ENCODE measurements around the gene HCK.
"Not testable (repeated sequence)": the region's sequence is repeated elsewhere in the genome, so short reads cannot be mapped to it uniquely, and the experiment has no call there.

HCK gene

GRCh38 chr20:32114305-32114960, 62.4 kb downstream of the HCK start:
- Histone ChIP-seq H3K27me3 (ENCODE audit: insufficient read depth, low read length) (no peaks in the 10 kb centered on the region), H3K4me3 (ENCODE audit: low read depth, low read length) (no peak overlapping the region), H4K12ac (ENCODE audit: low read depth, low read length) (no peak overlapping the region), H3K14ac (ENCODE audit: low read length) (no peak overlapping the region), H2BK120ac (ENCODE audit: insufficient read depth, low read length, poor library complexity) (no peak overlapping the region), H3K18ac (ENCODE audit: low read length) (no peak overlapping the region), H3K4me2 (ENCODE audit: low read length) (no peak overlapping the region), H3K4ac (ENCODE audit: low read depth, low read length) (no peak overlapping the region), H2BK5ac (ENCODE audit: low read depth, low read length, poor library complexity) (no peak overlapping the region), H3K9me3 (ENCODE audit: insufficient read depth, low read depth, low read length) (no peaks in the 10 kb centered on the region), H3K23ac (ENCODE audit: low read length) (no peak overlapping the region), H3K36me3 (ENCODE audit: control insufficient read depth in 1 of 2, insufficient read depth in 2 of 2, low read length in 2 of 2) (peaks cover 5 to 6% of the 10 kb centered on the region in 2 experiments), H4K8ac (ENCODE audit: low read depth, low read length) (no peak overlapping the region), H4K91ac (ENCODE audit: low read depth, low read length) (no peak overlapping the region), H3K79me1 (ENCODE audit: low read length) (peaks cover 11% of the 10 kb centered on the region), H2BK12ac (ENCODE audit: low read length) (no peak overlapping the region), H3K79me2 (ENCODE audit: control insufficient read depth, insufficient read depth, low read length, poor library complexity) (peaks cover 12% of the 10 kb centered on the region), H3K9ac (ENCODE audit: low read length) (no peak overlapping the region), H3K27ac (ENCODE audit: low read depth, low read length) (no peak overlapping the region), H2AFZ (ENCODE audit: insufficient read depth, low read length, poor library complexity) (no peak overlapping the region), H2AK5ac (ENCODE audit: low read length) (no peak overlapping the region), H3K4me1 (ENCODE audit: control insufficient read depth in 1 of 2, insufficient read depth in 2 of 2, low read length in 2 of 2) (peaks cover 6 to 7% of the 10 kb centered on the region in 2 experiments)
- no peak for DNase-seq
- no CpG with 5 or more reads among the region's 8 CpGs for WGBS (ENCODE audit: extremely low coverage, insufficient coverage, insufficient read length)

GRCh38 chr20:32115211-32115767, 63.2 kb downstream of the HCK start:
- no peak overlapping the region for H4K8ac ChIP-seq (ENCODE audit: low read depth, low read length)
- no peak overlapping the region for H3K4me2 ChIP-seq (ENCODE audit: low read length)
- H3K27ac ChIP-seq (ENCODE audit: low read depth, low read length) = no peak overlapping the region
- no peaks in the 10 kb centered on the region for H3K9me3 ChIP-seq (ENCODE audit: insufficient read depth, low read depth, low read length)
- no peak overlapping the region for H2AK5ac ChIP-seq (ENCODE audit: low read length)
- no peak overlapping the region for H3K18ac ChIP-seq (ENCODE audit: low read length)
- no peak overlapping the region for H2BK12ac ChIP-seq (ENCODE audit: low read length)
- H3K14ac ChIP-seq (ENCODE audit: low read length) = no peak overlapping the region
- no peak overlapping the region for H2BK120ac ChIP-seq (ENCODE audit: insufficient read depth, low read length, poor library complexity)
- no peak overlapping the region for H3K9ac ChIP-seq (ENCODE audit: low read length)
- peaks cover 5 to 6% of the 10 kb centered on the region in 2 experiments for H3K36me3 ChIP-seq (ENCODE audit: control insufficient read depth in 1 of 2, insufficient read depth in 2 of 2, low read length in 2 of 2)
- H2AFZ ChIP-seq (ENCODE audit: insufficient read depth, low read length, poor library complexity) = no peak overlapping the region
- no peak overlapping the region for H3K23ac ChIP-seq (ENCODE audit: low read length)
- peak overlapping the region; percentile 67 for H3K4ac ChIP-seq (ENCODE audit: low read depth, low read length)
- H3K79me2 ChIP-seq (ENCODE audit: control insufficient read depth, insufficient read depth, low read length, poor library complexity) = peaks cover 4% of the 10 kb centered on the region
- no peak overlapping the region for H2BK5ac ChIP-seq (ENCODE audit: low read depth, low read length, poor library complexity)
- peaks cover 3% of the 10 kb centered on the region for H3K79me1 ChIP-seq (ENCODE audit: low read length)
- no peaks in the 10 kb centered on the region for H3K27me3 ChIP-seq (ENCODE audit: insufficient read depth, low read length)
- no peak overlapping the region for H4K91ac ChIP-seq (ENCODE audit: low read depth, low read length)
- WGBS (ENCODE audit: extremely low coverage, insufficient coverage, insufficient read length) = no CpG with 5 or more reads among the region's 5 CpGs
- no peak overlapping the region for H4K12ac ChIP-seq (ENCODE audit: low read depth, low read length)
- DNase-seq = no peak
- H3K4me1 ChIP-seq (ENCODE audit: control insufficient read depth in 1 of 2, insufficient read depth in 2 of 2, low read length in 2 of 2) = peaks cover 4 to 5% of the 10 kb centered on the region in 2 experiments
- H3K4me3 ChIP-seq (ENCODE audit: low read depth, low read length) = no peak overlapping the region

- no peak overlapping the region for H2BK12ac ChIP-seq (ENCODE audit: low read length)
- H3K9ac ChIP-seq (ENCODE audit: low read length) = no peak overlapping the region
- no peak overlapping the region for H3K14ac ChIP-seq (ENCODE audit: low read length)
- H4K8ac ChIP-seq (ENCODE audit: low read depth, low read length) = no peak overlapping the region
- H3K27me3 ChIP-seq (ENCODE audit: insufficient read depth, low read length) = no peaks in the 10 kb centered on the region
- no peaks in the 10 kb centered on the region for H3K9me3 ChIP-seq (ENCODE audit: insufficient read depth, low read depth, low read length)
- no peak overlapping the region for H3K23ac ChIP-seq (ENCODE audit: low read length)
- no peak overlapping the region for H4K91ac ChIP-seq (ENCODE audit: low read depth, low read length)
- no peak overlapping the region for H2AK5ac ChIP-seq (ENCODE audit: low read length)
- H3K4me3 ChIP-seq (ENCODE audit: low read depth, low read length) = no peak overlapping the region
- no peak overlapping the region for H3K4ac ChIP-seq (ENCODE audit: low read depth, low read length)
- no peak overlapping the region for H2AFZ ChIP-seq (ENCODE audit: insufficient read depth, low read length, poor library complexity)
- no peak overlapping the region for H2BK120ac ChIP-seq (ENCODE audit: insufficient read depth, low read length, poor library complexity)
- H3K18ac ChIP-seq (ENCODE audit: low read length) = no peak overlapping the region
- no peak overlapping the region for H3K27ac ChIP-seq (ENCODE audit: low read depth, low read length)
- no peaks in the 10 kb centered on the region for H3K79me2 ChIP-seq (ENCODE audit: control insufficient read depth, insufficient read depth, low read length, poor library complexity)
- no peak for DNase-seq
- no peak overlapping the region for H4K12ac ChIP-seq (ENCODE audit: low read depth, low read length)
- no peak overlapping the region for H2BK5ac ChIP-seq (ENCODE audit: low read depth, low read length, poor library complexity)
- WGBS (ENCODE audit: extremely low coverage, insufficient coverage, insufficient read length) = no CpG with 5 or more reads among the region's 6 CpGs
- H3K36me3 ChIP-seq (ENCODE audit: control insufficient read depth in 1 of 2, insufficient read depth in 2 of 2, low read length in 2 of 2) = peaks cover 5 to 6% of the 10 kb centered on the region in 2 experiments
- no peaks in the 10 kb centered on the region for H3K79me1 ChIP-seq (ENCODE audit: low read length)
- no peaks in the 10 kb centered on the region for H3K4me1 ChIP-seq (ENCODE audit: control insufficient read depth in 1 of 2, insufficient read depth in 2 of 2, low read length in 2 of 2)
- H3K4me2 ChIP-seq (ENCODE audit: low read length) = no peak overlapping the region
Observed at GRCh38 chr20:32116079-32116521, 64.1 kb downstream of the HCK start.

- not testable (repeated sequence) for H3K23ac ChIP-seq (ENCODE audit: low read length); H3K18ac ChIP-seq (ENCODE audit: low read length); H3K79me2 ChIP-seq (ENCODE audit: control insufficient read depth, insufficient read depth, low read length, poor library complexity); H3K4me2 ChIP-seq (ENCODE audit: low read length); H3K27ac ChIP-seq (ENCODE audit: low read depth, low read length); H3K9me3 ChIP-seq (ENCODE audit: insufficient read depth, low read depth, low read length); H4K8ac ChIP-seq (ENCODE audit: low read depth, low read length); H4K12ac ChIP-seq (ENCODE audit: low read depth, low read length); H3K36me3 ChIP-seq (ENCODE audit: control insufficient read depth in 1 of 2, insufficient read depth in 2 of 2, low read length in 2 of 2); H2AFZ ChIP-seq (ENCODE audit: insufficient read depth, low read length, poor library complexity); H3K79me1 ChIP-seq (ENCODE audit: low read length); H2BK5ac ChIP-seq (ENCODE audit: low read depth, low read length, poor library complexity); H2BK12ac ChIP-seq (ENCODE audit: low read length); H4K91ac ChIP-seq (ENCODE audit: low read depth, low read length); DNase-seq; H2AK5ac ChIP-seq (ENCODE audit: low read length); H3K4me1 ChIP-seq (ENCODE audit: control insufficient read depth in 1 of 2, insufficient read depth in 2 of 2, low read length in 2 of 2); H2BK120ac ChIP-seq (ENCODE audit: insufficient read depth, low read length, poor library complexity); H3K14ac ChIP-seq (ENCODE audit: low read length); H3K4ac ChIP-seq (ENCODE audit: low read depth, low read length); H3K9ac ChIP-seq (ENCODE audit: low read length); H3K27me3 ChIP-seq (ENCODE audit: insufficient read depth, low read length); H3K4me3 ChIP-seq (ENCODE audit: low read depth, low read length)
- WGBS (ENCODE audit: extremely low coverage, insufficient coverage, insufficient read length) = no CpG with 5 or more reads among the region's 6 CpGs
Observed at GRCh38 chr20:32116796-32117195, 64.8 kb downstream of the HCK start.

Measured in trophoblast cell (in vitro differentiated cells and primary cell).